Skin of body (tissue), 2 donors: ENCODE results near the gene NDE1. TPM values are rescaled to one million over a fixed set of nuclear protein-coding genes. Genes with fewer than 3 reads are reported as not detected.
"Not testable (repeated sequence)": the region's sequence is repeated elsewhere in the genome, so short reads cannot be mapped to it uniquely, and the experiment has no call there.

ENCODE experiments used
- DNase-seq: peaks from one replicate; lab custom pipeline; 2025; lab: John Stamatoyannopoulos, UW
- total RNA-seq: library from RNA; depleted of rRNA; stranded (reverse); fragments of >200 nt; gene quantifications from one replicate; pipeline ENCODE4 v1.2.3, GENCODE V29; 2014

The NDE1 gene, protein sequence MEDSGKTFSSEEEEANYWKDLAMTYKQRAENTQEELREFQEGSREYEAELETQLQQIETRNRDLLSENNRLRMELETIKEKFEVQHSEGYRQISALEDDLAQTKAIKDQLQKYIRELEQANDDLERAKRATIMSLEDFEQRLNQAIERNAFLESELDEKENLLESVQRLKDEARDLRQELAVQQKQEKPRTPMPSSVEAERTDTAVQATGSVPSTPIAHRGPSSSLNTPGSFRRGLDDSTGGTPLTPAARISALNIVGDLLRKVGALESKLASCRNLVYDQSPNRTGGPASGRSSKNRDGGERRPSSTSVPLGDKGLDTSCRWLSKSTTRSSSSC
- 34.4 TPM for total RNA-seq

DNA sequence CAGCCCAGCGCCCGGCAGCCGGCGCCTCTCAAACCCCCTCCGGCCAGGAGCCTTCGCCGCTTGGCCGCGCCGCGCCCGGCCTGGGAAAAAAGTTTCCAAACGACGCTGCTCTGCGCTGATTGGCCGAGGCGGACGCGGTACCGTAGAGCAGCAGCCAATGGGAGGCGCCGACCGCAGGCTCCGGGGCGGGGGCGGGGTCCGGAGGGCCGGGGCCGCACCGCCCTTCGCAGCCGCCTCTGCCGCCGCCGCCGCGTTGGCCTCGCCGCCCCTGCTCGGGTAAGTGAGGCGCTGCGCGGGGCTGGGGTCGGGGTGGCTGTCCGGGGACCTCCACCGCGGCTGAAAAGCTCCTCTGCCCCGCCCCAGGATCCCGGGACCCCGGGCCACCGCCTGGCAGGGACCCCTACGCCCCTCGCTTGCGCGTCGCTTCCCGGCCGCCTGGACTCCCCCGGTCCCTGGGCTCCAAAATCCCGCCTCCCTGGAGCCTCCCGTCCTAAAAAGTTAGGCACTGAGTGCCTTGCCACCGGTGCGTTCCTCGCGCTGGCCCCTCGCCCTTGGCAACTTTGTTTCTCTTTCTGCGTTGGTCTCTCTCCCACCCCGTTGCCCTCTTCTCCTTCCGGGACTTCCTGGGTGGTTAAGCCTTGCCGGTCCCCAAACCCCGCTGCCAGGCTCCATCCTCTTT is at the start of gene NDE1:
Gene NDE1 (plus strand): TSS at position 227 of the 679 bp plus-strand sequence. CDS start 14,534 bp downstream, outside the sequence.
- DNase-seq, result peak; percentile 85

DNA sequence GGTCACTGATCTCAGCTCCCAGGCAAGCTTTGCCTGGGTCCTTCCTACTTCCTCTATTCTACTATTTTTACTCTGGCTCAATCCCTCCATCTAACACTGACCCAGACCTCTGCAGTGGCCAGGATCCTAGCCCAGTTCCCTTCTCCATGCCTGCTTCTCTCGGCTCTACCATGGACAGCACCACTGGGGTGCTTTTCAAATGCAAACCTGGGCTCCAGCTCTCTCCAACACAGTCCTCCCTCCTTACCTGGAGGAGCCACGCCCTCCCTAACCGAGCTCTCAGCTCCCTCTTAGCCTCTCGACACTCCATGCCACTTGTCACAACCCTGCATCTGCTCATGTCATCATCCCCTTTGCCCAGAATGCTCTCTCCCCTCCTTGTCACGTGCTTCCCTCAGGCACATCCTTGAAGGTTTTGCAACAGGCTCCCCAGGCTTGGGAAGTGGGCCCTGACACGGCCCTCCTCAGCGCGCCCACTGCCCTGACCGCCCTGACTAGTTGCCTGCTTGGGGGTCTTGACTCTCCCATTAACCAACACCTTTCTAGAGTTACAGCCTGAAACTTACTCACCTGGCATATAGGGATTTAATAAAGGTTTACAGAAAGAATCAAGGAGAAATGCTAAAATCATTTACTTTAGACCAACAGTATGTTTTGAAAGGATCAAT is 48.7 kb upstream of the NDE1 start:
- DNase-seq, result no peak

DNA sequence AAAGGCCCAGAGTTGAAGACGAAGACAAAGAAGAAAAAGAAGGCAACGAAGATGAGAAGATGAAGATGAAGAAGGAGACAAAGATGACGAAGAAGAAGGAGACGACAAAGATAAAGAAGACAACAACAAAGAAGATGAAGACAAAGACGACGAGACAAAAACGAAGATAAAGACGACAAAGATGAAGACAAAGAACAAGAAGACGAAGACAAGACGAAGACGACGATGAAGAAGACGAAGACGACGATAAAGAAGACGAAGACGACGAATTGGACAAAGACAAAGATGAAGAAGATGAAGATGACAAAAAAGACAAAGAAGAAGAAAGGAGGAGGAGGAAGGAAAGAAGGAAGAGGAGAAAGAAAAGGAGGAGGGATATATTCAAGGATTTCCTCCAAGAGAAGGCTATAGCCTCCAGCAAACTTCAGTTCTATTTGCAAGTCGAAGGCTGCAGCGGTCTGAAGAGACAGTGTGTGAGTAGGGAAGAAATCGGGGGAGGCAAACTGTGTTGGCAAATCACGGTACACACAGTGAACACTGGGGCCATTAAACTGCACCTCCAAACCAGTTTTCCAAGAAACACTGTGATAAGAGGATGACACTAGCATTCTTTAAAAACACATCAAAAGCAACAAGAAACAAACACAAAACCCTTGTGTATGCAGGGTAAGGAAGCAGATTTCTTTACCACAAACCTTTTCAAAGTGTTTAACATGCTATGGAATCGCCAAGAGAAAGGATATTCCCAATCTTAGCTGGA is 47.6 kb upstream of the NDE1 start:
- no peak for DNase-seq

DNA sequence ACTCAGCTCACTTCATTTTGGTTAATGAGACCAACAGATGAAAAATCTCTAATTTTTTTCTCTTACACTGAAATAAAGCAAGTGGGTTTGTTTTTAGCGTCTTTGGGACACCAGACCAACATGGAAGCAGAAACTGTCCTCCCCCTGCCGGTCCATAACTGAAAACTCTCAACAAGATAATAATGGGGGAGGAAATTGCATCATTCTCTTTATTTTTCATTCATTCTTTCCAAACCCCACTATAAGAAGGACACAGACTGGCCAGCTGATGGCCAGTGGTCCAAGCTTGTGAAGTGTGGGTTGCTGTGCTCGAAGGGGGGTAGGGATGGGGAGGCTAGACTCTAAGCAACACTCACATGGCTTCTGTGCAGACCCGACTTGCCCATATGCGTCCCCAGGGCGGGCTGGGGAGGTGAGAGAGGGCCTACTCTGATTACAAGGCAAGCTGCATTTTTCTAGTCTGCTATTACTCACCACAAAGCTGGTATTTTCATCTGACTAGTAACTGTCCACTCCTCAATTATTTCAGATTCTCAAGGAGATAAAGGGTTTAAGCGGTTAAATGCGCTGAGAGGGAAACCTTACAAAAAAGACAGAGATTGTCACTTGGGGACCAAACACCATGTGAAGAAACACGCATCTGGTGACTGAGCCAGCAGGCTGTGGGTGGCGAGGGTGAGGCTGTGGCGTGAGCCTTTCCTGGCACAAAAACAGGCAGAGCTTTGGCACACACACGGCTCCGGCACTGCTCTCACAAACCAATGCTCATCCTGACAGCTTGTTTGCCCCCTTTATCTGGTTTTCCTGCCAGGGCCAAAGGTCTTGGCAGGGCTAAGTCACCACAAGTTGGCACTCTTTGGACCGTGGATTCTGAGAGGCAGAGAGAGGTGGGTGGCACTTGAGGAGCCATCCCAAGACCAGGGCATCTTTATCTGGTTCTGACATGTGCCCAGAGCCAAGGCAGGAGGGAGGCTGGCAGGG is 45.3 kb upstream of the NDE1 start:
- no peak for DNase-seq

DNA sequence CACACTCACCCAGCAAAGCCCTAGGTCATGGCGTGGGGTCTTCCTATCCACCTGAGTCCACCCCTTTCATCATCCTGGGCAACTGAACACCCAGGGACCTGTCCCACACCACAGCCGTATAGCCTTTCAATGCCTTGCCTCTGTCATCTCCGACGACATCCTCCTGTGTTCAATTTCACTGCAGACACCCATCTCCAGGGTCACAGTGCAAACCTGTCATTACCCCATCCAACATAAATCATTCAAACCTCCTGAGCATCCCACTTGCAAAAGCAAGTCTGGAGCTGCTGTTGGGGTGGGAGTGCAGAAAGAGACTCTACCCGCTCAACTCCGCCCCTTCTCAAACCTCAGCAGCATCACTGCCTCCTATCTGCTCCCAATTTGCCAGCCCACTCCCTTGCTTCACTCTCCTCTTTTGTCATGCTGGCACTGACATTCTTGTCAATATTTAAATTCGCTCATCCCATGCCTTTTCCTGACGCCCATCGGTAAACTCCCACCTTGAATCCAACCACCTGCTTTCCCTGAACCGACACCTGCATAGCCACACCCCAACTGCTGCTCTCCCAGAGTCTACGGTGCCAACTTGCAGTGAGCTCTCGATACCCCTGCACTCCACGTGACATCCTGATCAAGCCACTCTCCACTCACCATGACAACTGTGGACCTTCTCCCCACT is 44.1 kb upstream of the NDE1 start:
- no peak for DNase-seq

DNA sequence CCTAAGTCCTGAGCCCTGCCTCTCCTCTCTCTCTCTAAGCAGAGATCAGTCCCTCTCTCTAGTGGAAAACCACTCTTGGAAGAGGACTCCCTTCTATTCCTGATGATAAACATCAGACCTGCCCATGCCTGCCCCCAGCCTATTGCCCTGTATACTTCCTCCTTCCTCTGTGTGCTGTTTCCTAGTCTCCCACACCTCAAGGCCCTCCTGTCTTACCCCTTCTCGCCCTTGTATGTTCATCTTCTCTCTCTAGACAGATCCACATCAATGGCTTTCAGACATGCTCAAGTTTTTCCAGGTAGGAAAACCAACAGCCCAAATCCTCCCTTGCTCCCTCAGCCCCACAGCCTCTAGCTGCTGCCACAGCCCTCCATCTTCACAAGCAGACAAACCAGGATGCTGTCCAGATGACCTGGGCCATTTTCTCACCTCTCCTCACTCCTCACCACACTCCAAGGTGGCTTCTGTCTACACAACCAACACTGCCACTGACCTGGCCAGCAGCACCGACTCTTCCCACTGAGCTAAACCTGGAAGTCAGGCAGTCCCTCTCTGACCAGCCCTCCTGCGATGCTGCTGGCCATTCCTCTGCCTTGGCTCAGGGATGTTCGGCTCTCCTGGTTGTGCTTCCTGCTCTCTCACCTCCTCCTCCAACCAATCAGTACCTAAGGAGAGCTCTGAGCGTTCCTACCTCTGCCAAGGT is 43.4 kb upstream of the NDE1 start:
- DNase-seq, result no peak

DNA sequence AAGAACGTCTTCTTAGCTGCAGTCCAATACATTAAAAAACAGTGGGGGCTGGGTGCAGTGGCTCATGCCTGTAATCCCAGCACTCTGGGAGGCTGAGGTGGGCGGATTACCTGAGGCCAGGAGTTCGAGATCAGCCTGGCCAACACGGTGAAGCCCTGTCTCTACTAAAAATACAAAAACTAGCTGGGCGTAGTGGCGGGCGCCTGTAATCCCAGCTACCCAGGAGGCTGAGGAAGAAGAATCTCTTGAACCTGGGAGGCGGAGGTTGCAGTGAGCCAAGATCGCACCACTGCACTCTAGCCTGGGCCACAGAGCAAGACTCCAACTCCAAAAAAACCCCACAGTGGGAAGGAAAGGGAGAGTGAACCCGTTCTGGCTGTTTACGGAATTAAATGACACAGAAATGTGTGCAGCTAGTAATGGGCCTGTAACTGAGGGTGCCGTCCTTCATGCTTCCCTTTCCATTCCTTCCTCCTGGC is 42.8 kb upstream of the NDE1 start:
- not testable (repeated sequence) for DNase-seq

DNA sequence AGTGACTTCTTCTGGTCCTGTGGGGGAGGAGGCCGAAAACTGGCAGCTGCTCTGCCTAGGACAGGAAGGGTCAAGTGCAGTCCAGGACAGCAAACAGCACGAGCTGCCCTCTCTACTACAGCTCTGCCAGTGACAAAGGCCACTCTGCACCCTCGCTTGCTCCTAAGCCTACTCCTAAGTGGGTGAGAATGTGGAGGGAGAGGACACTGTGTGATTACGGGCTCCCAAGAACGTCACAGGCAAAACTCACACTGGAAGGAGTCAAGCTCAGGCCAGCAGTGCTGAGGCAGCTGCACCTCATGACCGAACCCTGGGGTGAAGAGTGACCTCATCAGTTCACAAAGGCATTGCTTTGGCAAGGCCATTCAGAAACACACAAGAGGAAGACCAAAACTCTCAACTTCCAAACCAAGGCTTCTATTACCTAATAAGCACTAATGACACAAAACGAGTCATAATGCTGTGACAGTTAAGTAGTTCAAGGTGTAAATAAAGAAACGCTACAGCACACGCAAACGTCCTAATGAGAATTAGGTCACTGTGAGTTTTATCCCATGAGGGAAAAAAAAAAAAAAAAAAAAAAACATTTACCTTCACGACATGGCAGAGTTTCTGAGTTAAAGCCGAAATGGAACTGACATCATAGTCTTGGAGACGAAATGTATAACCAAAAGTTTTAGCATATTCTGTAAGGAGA is 42.2 kb upstream of the NDE1 start:
- no peak for DNase-seq

DNA sequence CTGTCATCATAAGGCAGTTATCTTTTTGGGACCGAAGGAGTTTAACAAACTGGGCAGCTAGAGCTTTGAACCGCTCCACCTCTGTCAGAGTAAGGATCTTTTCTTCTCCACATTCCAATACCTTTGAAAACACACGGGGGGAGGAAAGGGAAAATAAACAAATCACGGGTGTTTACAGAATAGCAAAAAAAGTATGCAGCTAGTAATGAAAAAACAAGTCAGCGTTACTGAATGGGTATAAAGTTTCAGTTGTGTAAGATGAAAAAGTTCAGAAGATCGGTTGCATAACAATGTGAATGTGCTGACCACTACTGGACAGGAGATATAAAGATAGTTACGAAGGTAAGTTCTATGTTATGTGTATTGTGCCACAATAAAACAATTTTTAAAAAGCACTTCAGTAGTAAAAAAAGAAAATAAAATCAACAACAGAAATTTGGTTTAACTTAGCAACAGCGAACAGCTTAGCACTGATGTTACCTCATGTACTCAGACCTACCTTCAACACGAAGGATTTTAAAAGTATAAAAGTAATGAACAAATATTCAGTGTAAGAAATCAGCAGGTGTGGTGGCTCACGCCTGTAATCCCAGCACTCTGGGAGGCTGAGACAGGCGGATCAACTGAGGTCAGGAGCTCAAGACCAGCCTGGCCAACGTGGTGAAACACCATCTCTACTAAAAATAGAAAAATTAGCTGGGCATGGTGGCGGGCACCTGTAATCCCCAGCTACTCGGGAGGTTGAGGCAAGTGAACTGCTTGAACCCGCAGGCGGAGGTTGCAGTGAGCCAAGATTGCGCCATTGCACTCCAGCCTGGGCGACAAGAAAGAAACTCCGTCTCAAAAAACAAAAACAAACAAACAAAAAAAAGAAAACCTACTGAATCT is 41.4 kb upstream of the NDE1 start:
- no peak for DNase-seq

DNA sequence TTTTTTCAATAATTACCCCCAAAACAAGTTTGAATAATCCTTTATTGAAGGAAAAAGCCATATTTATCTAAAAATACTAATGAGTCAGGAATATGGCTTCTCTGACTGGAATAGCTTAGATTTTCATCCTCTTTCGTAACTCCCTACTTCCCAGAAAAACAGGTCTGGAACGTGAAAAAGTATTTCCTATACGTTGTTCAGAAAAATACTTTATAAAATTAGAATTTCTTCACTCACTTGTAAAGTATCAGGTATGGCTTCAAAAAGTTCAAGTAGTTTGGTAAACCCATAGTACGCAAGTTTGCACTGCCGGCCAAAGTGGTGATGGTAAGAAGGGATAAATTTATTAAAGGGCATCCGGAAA is 40.8 kb upstream of the NDE1 start:
- no peak for DNase-seq

DNA sequence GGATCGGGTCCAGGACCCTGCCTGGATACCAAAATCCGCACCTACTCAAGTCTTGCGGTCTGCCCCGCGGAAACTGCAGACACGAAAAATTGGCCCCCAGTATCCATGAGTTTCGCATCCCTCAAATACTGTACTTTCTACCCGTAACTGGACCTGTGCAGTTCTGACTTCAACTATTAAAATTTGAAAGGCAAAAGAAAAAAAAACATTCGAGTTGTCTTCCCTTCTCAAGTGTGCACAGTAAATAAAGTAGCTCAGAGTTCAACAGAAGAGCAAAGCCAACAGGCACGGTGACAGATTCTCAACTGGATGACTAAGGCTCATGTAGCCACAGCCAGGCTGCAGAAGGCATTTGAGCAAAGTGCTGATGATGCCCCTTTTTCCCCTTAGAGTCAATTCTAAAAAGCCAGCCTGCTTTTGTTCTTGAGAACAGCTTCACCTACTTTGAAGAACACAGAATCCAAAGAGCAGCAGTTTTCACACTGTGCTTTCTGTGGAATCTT is 39.6 kb upstream of the NDE1 start:
- no peak for DNase-seq

DNA sequence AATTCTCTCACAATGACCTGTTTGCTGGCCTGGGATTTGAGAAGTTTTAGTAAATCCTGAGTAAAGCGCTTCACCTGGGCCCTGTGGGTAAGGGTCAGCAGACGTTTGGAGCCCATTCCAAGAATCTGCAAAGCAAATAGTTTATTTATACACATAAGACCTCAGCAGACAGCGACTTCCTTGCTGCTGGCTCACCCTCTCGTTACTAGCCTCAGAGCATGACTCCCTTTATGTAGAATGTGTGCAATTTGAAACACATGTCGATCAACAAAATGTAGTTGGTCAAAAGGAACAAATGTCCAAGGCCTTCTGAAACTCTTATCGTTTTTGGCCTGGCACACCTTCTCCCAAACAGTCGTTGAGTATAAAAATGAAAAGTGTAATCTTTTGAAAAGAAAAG is 38.4 kb upstream of the NDE1 start:
- no peak for DNase-seq

DNA sequence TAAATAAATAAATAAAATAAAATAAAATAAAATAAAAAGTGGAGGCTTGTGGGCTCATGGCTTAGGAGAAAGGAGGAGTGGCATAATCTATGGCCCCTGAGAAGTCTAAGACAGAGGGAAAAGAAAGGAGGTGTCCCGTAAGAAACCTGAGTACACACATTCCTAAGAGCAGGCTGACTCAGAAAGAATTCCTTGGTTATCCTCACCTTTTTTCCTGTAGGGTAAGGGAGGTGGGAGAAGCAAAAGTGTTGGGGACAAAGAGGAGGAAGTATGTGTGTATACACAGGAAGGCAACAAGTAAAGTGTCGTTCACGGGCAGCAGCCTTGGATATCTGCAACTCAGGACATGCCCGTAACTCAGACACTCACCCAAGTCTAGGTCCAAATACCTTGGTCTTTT is 36.4 kb upstream of the NDE1 start:
- DNase-seq, result no peak

DNA sequence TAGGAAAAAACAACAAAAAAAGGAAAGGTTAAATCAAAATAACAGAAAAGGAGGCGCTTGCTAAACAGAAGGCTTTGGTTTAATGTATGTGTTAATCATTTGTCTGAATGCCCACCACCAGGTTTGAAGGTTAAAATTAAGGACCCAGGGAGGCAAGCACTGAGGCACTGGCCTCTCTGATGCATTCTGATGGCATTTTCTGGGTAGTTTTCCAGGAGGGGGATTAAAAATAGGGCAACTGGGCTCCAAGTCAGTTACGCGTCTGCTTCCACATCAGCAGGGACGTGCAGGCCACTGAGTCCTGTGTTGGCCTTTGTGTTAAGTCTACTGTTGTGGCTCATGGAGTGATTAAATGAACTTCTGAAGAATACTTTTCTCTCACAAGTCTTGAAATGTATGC is 34.0 kb upstream of the NDE1 start:
- no peak for DNase-seq

DNA sequence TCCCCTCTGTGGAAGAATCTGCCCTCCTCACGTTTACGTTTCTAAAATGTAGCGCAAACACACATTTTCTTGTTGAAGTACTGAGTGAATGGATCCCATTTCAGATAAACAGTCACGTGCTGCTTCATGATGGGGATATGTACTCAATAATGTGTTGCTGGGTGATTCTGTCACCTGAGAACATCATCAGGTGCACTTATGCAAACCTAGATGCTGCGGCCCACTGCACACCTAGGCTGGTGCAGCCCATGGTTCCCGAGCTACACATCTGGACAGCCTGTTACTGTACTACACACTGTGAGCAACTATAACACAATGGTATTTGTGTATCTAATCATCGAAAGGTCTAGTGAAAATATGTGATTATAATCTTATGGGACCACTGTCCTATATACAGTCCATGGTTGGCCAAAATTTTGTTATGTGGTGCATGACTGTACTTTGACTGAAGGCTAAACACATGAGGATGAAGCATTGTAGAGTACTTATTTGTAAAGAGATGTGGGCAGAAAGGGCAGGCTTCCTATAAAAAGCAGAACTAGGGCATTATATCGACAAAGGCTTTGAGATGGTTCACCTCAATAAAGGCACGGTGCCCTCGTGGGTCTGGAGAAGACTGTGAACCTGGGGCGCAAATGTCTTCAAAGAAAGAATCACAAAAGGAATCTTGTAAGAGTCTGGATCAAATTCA is 33.4 kb upstream of the NDE1 start:
- no peak for DNase-seq

DNA sequence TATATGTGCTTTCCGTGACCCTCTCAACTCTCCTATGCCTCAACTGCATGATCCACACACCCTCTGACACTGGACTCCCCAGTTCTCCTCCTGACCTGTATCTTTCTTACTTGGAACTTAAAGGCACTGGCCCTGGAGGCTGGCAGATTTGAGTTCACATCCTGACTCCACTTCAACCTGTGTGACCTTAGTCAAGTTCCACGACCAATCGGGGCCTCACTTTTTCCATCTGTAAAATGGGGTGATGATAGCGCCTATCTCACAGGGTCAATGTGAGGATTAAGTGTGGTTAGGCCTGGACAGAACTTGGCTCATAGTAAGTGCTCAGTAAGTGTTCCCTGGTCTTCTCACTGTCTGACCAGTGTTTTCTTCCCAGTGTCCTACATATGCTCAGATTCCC is 32.1 kb upstream of the NDE1 start:
- DNase-seq, result no peak

DNA sequence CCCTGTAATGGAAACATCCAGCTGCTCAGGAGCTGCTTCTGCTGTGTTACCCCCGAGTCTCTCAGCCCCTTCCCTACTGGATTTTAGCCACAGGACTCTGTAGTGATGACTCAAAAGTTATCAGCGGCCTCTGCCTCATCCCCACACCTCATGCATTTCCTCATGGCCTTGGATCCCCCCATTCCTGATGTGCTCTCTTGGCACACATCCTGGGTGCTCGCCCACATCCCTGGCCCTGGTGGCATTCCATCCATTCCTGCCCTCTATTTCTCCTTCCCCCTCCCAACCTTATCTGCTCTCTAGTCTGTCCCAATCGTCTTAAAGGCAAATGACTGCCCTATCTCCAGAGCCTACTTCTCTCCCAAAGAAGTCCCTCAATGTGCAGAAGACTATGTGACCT is 31.7 kb upstream of the NDE1 start:
- DNase-seq, result no peak
